Activated CD4-positive, alpha-beta T cell treated with anti-CD3 and anti-CD28 coated beads, Interleukin-2, amount 50 U/mL, for 16 hours (primary cell): ENCODE results near the gene EMX1.

Source experiments
- DNase-seq: peaks from one replicate; pipeline ENCODE4 v3.0.0-alpha.2; 2020

EMX1 gene

GRCh38 chr2:72945450-72946019 lies 28.2 kb downstream of the EMX1 start:
- DNase-seq: no peak

- no peak for DNase-seq
These were observed 29.1 kb downstream of the EMX1 start for GRCh38 chr2:72946466-72946865.

- DNase-seq: no peak
These were observed 30.9 kb downstream of the EMX1 start for GRCh38 chr2:72947952-72948830.

GRCh38 chr2:72949045-72949444 lies 31.7 kb downstream of the EMX1 start:
- DNase-seq: no peak

GRCh38 chr2:72949642-72950041 lies 32.3 kb downstream of the EMX1 start:
- no peak for DNase-seq

- no peak for DNase-seq
These were observed 33.4 kb downstream of the EMX1 start for GRCh38 chr2:72950558-72951255.

GRCh38 chr2:72951303-72952095 lies 34.2 kb downstream of the EMX1 start:
- no peak for DNase-seq

- DNase-seq: no peak
These were observed 34.9 kb downstream of the EMX1 start for GRCh38 chr2:72952110-72952823.

GRCh38 chr2:72952961-72953360 lies 35.6 kb downstream of the EMX1 start:
- DNase-seq: no peak

- no peak for DNase-seq
These were observed 36.2 kb downstream of the EMX1 start for GRCh38 chr2:72953528-72953927.

- DNase-seq: peak; percentile 41
These were observed 36.7 kb downstream of the EMX1 start for GRCh38 chr2:72953976-72954375.

- DNase-seq: no peak
These were observed 37.3 kb downstream of the EMX1 start for GRCh38 chr2:72954376-72955227.

- DNase-seq: no peak
These were observed 38.1 kb downstream of the EMX1 start for GRCh38 chr2:72955228-72956049.

GRCh38 chr2:72956050-72956395 lies 38.7 kb downstream of the EMX1 start:
- DNase-seq: no peak

- no peak for DNase-seq
These were observed 39.6 kb downstream of the EMX1 start for GRCh38 chr2:72956936-72957335.

GRCh38 chr2:72958542-72959385 lies 41.4 kb downstream of the EMX1 start:
- DNase-seq: no peak

GRCh38 chr2:72959554-72959953 lies 42.2 kb downstream of the EMX1 start:
- no peak for DNase-seq

GRCh38 chr2:72959995-72960981 lies 43.0 kb downstream of the EMX1 start:
- DNase-seq: no peak
